ENCODE measurements around the gene SHISA2.

SHISA2 gene

DNA sequence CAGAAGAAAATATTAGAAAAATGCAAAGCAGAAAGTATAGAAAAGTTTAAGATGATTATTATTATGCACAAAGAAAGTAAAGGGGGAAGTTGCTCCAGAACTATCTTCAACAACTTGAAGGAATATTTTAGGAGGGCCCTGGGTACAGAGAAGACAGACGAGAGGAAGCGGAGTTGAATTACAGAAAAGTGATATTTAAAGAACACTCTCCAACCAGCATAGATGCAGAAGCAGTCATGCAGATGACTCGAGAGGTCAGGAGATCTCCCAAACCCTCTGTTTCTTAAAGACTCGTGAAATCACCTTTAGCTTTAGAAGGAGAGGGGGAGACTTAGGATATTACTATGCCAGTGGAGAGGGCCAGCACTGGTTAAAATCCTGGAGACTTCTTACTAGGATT lies 8.5 kb upstream of the SHISA2 start:
- Histone ChIP-seq H3K4me3 (ENCODE audit: low read depth, low read length) (no peak overlapping the region), H3K36me3 (no peaks in the 10 kb centered on the region), H3K9me3 (no peaks in the 10 kb centered on the region), H3K4me1 (no peaks in the 10 kb centered on the region), H3K27me3 (peaks cover 30% of the 10 kb centered on the region)
- DNase-seq = no peak
- TF ChIP-seq, protein P1, sequence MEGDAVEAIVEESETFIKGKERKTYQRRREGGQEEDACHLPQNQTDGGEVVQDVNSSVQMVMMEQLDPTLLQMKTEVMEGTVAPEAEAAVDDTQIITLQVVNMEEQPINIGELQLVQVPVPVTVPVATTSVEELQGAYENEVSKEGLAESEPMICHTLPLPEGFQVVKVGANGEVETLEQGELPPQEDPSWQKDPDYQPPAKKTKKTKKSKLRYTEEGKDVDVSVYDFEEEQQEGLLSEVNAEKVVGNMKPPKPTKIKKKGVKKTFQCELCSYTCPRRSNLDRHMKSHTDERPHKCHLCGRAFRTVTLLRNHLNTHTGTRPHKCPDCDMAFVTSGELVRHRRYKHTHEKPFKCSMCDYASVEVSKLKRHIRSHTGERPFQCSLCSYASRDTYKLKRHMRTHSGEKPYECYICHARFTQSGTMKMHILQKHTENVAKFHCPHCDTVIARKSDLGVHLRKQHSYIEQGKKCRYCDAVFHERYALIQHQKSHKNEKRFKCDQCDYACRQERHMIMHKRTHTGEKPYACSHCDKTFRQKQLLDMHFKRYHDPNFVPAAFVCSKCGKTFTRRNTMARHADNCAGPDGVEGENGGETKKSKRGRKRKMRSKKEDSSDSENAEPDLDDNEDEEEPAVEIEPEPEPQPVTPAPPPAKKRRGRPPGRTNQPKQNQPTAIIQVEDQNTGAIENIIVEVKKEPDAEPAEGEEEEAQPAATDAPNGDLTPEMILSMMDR (IDR thresholded peaks at IDR 0.05; ENCODE audit: low read depth, low read length) = no peak

- Histone ChIP-seq H3K27me3 (peaks cover 27% of the 10 kb centered on the region), H3K9me3 (no peaks in the 10 kb centered on the region), H3K4me1 (no peaks in the 10 kb centered on the region), H3K36me3 (no peaks in the 10 kb centered on the region), H3K4me3 (ENCODE audit: low read depth, low read length) (no peak overlapping the region)
- no peak for DNase-seq
- TF ChIP-seq, protein P1 (IDR thresholded peaks at IDR 0.05; ENCODE audit: low read depth, low read length) = no peak
Measured at GRCh38 chr13:26058704-26059103, 6.9 kb upstream of the SHISA2 start.

DNA sequence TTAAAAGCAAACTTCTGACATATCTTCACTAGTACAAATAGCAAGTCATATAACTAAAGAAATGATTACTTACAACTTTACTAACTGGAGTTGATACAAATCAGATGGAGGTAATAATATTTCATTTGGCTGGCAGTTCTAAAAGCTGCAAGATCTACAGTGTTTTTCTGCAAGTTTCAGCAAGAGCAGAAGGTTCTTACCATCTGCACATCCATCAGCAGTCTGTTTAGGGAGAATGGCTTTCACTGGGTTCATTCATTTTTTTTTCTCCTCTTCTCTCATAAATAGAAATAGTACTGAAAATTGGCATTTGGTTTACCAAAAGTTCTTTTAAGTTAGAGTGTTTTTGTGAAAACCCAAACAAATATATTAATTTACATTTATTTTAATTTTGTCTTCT lies 3.1 kb upstream of the SHISA2 start:
- Histone ChIP-seq H3K36me3 (no peaks in the 10 kb centered on the region), H3K4me1 (no peaks in the 10 kb centered on the region), H3K27me3 (peaks cover 43% of the 10 kb centered on the region), H3K4me3 (ENCODE audit: low read depth, low read length) (no peak overlapping the region), H3K9me3 (no peaks in the 10 kb centered on the region; the same call in 1 of the 2 replicates)
- TF ChIP-seq, protein P1 (IDR thresholded peaks at IDR 0.05; ENCODE audit: low read depth, low read length) = no peak
- no peak for DNase-seq

DNA sequence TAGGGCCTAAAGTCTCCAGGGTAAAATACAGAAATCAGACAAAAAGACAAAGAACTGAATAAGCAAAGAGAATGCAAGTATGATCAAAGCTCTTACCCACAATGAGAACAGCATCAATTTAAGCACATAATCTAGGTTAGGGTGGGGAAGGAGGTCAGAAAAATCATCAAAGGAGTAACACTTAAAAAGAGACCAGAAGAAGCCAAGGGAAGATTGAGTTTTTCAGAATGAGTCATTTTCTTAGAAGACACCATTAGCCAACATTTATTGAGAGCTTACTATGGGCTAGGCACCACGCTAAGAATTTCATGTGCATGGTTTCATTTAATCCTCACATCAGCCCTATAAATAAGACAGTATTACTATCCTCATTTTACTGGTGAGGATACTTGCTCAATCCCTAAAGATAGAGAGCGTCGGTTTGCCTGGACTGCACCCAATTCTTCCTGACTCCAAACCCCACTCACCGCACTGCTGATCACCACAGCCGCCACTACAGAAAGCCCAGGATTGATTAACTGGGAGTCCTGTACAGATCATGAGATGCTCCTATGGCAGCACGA lies 1.7 kb upstream of the SHISA2 start:
- Histone ChIP-seq H3K4me3 (ENCODE audit: low read depth, low read length) (no peak overlapping the region), H3K9me3 (no peaks in the 10 kb centered on the region; the same call in 1 of the 2 replicates), H3K4me1 (no peaks in the 10 kb centered on the region), H3K27me3 (peaks cover 55% of the 10 kb centered on the region), H3K36me3 (no peaks in the 10 kb centered on the region)
- TF ChIP-seq, protein P1 (IDR thresholded peaks at IDR 0.05; ENCODE audit: low read depth, low read length) = no peak
- no peak for DNase-seq

DNA sequence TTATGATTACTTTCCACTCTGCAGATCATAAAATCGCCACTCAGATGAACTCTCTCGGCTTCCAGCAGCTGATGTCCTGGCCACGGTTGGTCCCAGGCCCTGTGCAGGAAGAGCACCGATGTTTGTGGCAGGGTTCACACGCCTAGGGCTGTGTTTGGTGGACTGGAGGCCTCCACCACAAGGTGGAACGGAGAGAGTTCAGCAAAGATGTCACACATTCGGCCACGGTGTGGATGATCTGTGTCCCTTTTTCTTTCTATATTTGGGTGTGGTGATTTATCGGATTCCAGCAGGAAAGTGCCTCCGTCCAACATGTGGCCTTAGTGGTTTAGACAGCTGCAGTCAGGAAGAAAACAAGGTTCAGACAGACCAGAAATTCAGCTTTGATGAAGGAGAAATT lies 521 bp upstream of the SHISA2 start:
- DNase-seq = no peak
- H3K4me3 ChIP-seq (ENCODE audit: low read depth, low read length) = no peak overlapping the region
- TF ChIP-seq, protein P1 (IDR thresholded peaks at IDR 0.05; ENCODE audit: low read depth, low read length) = no peak

GRCh38 chr13:26051231-26051656 lies 572 bp downstream of the SHISA2 start:
- no peak overlapping the region for H3K4me3 ChIP-seq (ENCODE audit: low read depth, low read length)
- no peak for DNase-seq
- no peaks in the 10 kb centered on the region; the same call in 1 of the 2 replicates for H3K9me3 ChIP-seq
- H3K36me3 ChIP-seq = no peaks in the 10 kb centered on the region
- peaks cover 73% of the 10 kb centered on the region for H3K27me3 ChIP-seq
- H3K4me1 ChIP-seq = no peaks in the 10 kb centered on the region
- TF ChIP-seq, protein P1 (IDR thresholded peaks at IDR 0.05; ENCODE audit: low read depth, low read length) = no peak

More for the DNA sequence above, 521 bp upstream of the SHISA2 start:
- Histone ChIP-seq H3K9me3 (no peaks in the 10 kb centered on the region; the same call in 1 of the 2 replicates), H3K36me3 (no peaks in the 10 kb centered on the region), H3K4me1 (no peaks in the 10 kb centered on the region), H3K27me3 (peaks cover 65% of the 10 kb centered on the region)

Data from BE2C (cell line).